ENCODE results near the gene IVL.
A peak's percentile ranks its signal among the peaks of the same experiment; 100 is the strongest.

Gene IVL, protein sequence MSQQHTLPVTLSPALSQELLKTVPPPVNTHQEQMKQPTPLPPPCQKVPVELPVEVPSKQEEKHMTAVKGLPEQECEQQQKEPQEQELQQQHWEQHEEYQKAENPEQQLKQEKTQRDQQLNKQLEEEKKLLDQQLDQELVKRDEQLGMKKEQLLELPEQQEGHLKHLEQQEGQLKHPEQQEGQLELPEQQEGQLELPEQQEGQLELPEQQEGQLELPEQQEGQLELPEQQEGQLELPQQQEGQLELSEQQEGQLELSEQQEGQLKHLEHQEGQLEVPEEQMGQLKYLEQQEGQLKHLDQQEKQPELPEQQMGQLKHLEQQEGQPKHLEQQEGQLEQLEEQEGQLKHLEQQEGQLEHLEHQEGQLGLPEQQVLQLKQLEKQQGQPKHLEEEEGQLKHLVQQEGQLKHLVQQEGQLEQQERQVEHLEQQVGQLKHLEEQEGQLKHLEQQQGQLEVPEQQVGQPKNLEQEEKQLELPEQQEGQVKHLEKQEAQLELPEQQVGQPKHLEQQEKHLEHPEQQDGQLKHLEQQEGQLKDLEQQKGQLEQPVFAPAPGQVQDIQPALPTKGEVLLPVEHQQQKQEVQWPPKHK

DNA sequence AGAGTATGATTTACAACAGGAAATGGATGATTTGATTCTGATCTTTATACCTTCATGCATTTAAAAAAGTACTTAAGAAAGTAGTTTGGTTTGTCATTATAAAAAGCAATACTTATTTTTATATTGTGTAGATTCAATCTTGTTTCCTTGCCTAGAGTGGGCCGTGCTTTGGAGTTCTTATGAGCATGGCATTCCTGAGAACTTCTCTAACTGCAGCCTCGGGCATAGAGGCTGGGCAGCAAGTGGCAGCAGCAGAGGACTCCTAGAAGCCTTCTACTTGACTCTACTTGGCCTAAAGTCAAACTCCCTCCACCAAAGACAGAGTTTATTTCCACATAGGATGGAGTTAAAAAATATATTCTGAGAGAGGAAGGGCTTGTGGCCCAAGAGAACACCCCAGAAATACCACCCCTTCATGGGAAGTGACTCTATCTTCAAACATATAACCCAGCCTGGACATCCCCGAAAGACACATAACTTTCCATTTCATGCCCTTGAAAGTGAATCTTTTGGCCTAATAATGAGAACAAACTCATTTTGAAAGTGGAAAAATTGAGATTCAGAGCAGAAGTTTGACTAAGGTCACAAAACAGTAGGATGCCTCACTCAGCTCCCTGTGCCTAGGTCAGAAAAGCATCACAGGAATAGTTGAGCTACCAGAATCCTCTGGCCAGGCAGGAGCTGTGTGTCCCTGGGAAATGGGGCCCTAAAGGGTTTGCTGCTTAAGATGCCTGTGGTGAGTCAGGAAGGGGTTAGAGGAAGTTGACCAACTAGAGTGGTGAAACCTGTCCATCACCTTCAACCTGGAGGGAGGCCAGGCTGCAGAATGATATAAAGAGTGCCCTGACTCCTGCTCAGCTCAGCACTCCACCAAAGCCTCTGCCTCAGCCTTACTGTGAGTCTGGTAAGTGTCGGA is at the start of gene IVL:
IVL (plus strand) TSS at position 861 of the 916 bp plus-strand sequence. CDS start 1,252 bp downstream, outside the sequence.
- no peak for DNase-seq (ENCODE audit: low read depth)

GRCh38 chr1:152859696-152860095 is 48.6 kb upstream of the IVL start, which contains the start of gene LCE7A:
Gene LCE7A, plus strand, starts transcription at chr1:152859996. Its CDS starts 702 bp downstream, at chr1:152860698.
- DNase-seq (ENCODE audit: low read depth), result no peak

DNA sequence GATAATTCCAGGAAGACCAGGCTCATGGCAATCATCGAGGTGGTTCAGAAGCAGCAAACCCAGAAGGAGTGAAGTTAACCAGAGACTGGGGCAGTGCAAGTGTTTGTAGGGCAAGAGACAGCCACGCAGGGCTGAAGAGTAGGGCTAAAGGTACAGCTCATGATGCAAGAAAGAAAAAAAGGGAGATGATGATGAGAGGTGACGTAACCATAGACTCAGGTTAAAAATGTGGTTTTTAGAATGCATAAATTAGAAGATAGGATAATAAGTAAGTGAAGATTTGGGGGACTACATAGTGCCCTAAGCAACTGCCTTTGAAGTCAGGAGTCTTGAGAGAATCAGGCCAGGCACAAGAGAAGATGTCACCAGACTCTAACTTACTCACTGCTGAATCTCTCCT is 48.2 kb upstream of the IVL start:
- no peak for DNase-seq (ENCODE audit: low read depth)

- DNase-seq (ENCODE audit: low read depth), result no peak
These were observed 47.0 kb upstream of the IVL start for GRCh38 chr1:152861374-152861773.

GRCh38 chr1:152864443-152864842 is 43.9 kb upstream of the IVL start:
- no peak for DNase-seq (ENCODE audit: low read depth)

DNA sequence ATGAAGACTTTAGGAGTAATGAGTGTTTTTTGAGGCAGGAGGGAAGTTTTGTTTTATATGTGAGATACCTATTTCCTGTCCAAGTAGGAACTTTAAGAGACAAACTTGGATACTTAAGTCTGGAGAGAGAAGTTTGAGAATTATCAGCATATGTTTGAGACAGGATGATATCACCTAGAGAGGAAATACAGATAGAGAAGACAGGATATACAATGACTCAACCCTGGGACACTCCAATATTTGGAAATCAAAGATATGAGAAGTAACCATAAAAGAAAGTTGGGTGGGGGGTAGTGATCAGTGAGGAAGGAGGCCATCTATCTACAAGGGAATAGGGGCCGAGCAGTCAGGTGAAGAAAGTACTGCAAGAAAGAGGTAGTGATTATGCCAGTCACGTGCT is 42.0 kb upstream of the IVL start:
- DNase-seq (ENCODE audit: low read depth), result no peak

- DNase-seq (ENCODE audit: low read depth), result peak; percentile 33
These were observed 38.4 kb upstream of the IVL start for GRCh38 chr1:152869808-152870419.

GRCh38 chr1:152870831-152871730 is 37.3 kb upstream of the IVL start:
- DNase-seq (ENCODE audit: low read depth), result no peak

- DNase-seq (ENCODE audit: low read depth), result no peak
These were observed 36.6 kb upstream of the IVL start for GRCh38 chr1:152871731-152872126.

GRCh38 chr1:152873495-152873894 is 34.9 kb upstream of the IVL start:
- no peak for DNase-seq (ENCODE audit: low read depth)

DNA sequence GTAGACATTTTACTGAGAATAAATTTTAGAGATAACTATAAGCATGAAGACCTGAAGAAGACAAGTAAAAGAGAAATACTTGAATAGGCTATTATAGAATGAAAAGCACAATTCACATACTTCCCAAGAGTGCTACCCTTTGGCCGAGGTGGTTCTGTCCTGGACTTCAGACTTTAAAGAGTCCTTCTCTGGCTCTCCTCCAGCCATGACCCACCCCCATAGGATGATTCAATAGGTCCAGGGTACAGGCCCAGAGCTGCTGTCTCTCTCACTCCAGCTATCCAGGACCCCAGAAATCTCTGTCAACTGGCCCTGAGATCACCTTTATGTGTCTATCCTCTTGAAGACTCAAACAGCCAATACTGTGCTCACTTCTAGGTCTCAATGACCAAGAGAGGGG is 31.5 kb upstream of the IVL start:
- DNase-seq (ENCODE audit: low read depth), result no peak

GRCh38 chr1:152878042-152878441 is 30.3 kb upstream of the IVL start, which contains the start of gene SMCP:
Gene SMCP, plus strand, starts transcription at chr1:152878322. Its CDS starts 6,101 bp downstream, at chr1:152884423.
- DNase-seq (ENCODE audit: low read depth), result no peak

- no peak for DNase-seq (ENCODE audit: low read depth)
These were observed 28.7 kb upstream of the IVL start for GRCh38 chr1:152879559-152880198.

DNA sequence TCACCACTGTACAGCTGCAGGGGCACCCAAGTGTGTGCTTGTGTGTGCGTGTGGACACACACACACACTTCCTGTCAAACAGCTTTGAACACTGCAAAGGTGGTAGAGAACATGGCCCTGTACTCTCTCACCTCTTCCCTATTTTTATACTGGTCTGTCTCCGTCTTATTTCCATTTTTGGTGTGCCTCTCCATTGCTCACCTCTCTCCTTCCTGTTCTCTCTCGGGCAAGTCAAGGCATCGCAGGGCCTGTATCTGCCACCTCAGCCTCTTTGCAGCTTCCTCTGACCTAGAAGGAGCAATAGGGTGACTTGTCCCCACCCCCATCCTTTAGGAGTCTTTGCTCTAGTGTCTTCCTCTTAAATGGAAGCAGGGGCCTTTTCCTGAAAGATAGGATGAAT is 28.0 kb upstream of the IVL start:
- no peak for DNase-seq (ENCODE audit: low read depth)

DNA sequence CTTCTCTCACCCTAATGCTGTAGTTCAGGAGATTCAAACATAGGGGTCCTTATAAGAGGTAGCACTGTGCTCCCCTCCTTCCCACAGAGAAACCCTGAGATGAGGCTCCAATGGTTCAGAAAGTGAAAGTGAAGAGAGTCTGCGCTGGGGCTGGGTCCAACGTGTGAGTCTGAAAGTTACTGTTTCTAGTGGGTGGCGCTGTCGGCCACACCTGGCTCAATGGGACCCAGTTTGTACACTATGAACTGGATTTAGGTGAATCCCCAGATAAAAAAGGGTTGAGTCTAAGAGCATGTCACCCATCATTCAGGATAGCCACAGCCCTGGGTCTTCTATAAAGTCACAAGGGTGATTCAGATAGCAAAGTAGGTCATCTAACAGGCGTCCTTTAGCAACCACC is 27.4 kb upstream of the IVL start:
- no peak for DNase-seq (ENCODE audit: low read depth)

GRCh38 chr1:152884085-152884484 is 24.3 kb upstream of the IVL start:
- no peak for DNase-seq (ENCODE audit: low read depth)

DNA sequence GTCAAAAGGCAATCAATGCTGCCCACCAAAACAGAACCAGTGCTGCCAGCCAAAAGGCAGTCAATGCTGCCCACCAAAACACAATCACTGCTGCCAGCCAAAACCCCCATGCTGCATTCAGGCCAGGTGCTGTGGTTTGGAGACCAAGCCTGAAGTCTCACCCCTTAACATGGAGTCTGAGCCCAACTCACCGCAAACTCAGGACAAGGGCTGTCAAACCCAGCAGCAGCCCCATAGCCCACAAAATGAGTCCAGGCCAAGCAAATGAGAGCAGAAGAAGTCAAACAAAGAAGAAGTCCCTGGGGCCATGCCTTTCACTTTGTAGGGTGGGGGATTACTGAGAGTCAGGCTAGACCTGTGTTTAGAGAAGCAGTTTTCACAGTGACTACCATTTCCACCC is 23.8 kb upstream of the IVL start:
- no peak for DNase-seq (ENCODE audit: low read depth)

DNA sequence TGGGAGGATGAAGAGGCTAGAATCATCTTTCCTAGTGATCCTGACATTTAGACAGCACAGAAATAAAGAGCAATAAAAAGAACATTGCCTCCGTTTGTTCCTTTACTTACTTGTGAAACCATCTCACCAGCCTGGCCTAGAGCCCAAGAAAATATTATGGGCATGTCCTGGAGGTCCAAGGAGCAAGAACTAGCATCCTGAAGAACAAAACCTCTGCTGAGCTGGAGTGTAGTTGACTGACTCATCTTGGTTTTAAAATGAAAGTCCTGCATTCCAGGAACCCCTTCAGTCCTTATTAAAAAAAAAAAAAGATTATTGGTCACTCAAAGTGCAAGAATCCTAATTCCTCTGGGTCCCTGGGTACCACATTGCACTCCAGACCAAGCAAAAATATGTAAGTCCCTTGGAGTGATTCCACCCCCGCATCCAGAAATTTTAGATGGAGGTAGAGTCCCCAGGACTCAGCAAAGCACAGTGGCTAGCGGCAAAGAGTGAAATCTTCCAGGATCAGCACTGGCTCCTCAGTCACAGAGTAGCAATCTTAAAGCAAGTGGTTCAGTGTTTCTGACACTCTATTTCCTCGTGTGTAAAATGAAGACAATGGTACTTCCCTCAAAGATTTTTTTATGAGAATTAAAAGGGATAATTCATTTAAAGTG is 23.3 kb upstream of the IVL start:
- DNase-seq (ENCODE audit: low read depth), result no peak

GRCh38 chr1:152886085-152886484 is 22.3 kb upstream of the IVL start:
- DNase-seq (ENCODE audit: low read depth), result no peak

Data from stimulated activated CD8-positive, alpha-beta memory T cell treated with anti-CD3 and anti-CD28 coated beads, Interleukin-7, amount 100 ng/mL, for 24 hours (primary cell).